Measurements from ENCODE around the gene CCDC122. TPM values are rescaled to one million over a fixed set of nuclear protein-coding genes. Genes with fewer than 3 reads are reported as not detected.
A peak's percentile ranks its signal among the peaks of the same experiment; 100 is the strongest.

The CCDC122 gene
- total and polyA plus RNA-seq, 2 of the 8 experiments (the other 6 are each of a cell fraction or from before 2014, with no cell fraction given): 2.9 to 5.8 TPM

DNA sequence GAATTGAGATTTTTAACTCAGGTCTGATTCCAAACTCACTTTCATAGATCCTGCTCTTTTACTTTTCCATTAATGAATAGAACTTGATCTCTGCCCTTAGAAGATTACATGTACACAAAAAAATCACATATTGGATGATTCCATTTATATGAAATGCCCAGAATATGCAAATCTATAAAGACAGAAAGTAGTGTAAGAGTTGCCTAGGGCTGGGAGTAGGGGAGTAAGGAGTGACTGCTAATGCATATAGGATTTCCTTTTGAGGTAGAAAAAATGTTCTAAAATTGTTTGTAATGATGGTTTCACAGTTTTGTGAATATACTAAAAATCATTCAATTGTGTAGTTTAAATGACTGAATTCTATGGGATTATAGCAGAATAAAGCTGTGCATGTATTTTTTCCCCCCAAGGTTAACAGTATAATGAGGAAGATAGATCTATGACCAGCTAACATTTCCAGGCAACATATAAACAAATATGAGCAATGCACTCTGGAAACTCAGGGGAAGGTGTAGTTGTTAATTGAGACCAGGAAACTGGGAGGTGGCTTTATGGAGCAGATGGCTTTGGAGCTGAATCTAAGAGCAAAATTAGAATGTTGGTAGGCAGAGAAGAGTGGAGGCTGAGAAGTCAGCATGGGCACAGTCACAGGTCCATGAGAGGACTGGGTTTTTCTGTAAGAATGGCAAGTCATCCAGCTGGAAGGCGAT is 41.6 kb upstream of the CCDC122 start:
- no peaks in the 10 kb centered on the region for H3K23me2 ChIP-seq (ENCODE audit: low read depth, low read length)
- no peak overlapping the region for H3K4me3 ChIP-seq (ENCODE audit: extremely low read depth in 1 of 4, insufficient read depth in 2 of 4, low read depth in 3 of 4, low read length in 4 of 4)
- H2AK5ac ChIP-seq (ENCODE audit: low read depth, low read length): no peak overlapping the region; the same call in 1 of the 2 replicates
- no peak overlapping the region for H3K14ac ChIP-seq (ENCODE audit: insufficient read length)
- H2BK20ac ChIP-seq (ENCODE audit: low read length): no peak overlapping the region
- FAIRE-seq (no peak), DNase-seq (ENCODE audit: low read depth in 1 of 2, low spot score in 2 of 2) (no peak)
- H3K56ac ChIP-seq (replicated peaks; ENCODE audit: insufficient read length, low read depth, low read length): no peak overlapping the region
- no peak overlapping the region for H3K23ac ChIP-seq (ENCODE audit: insufficient read length)
- H4K8ac ChIP-seq (ENCODE audit: extremely low read depth, insufficient read depth, low read length): no peak overlapping the region
- H3K27me3 ChIP-seq (replicated peaks in 1 of 4; ENCODE audit: control insufficient read depth in 3 of 4, extremely low read depth in 1 of 4, insufficient read depth in 3 of 4, low read length in 3 of 4): no peaks in the 10 kb centered on the region
- no peak overlapping the region for H3K27ac ChIP-seq (ENCODE audit: low read depth, low read length)
- H3K4ac ChIP-seq (replicated peaks; ENCODE audit: insufficient read length, low read depth, low read length): no peak overlapping the region
- no peaks in the 10 kb centered on the region for H3K79me2 ChIP-seq (ENCODE audit: control insufficient read depth in 1 of 2, insufficient read depth in 2 of 2, low read length in 2 of 2)
- H3K9ac ChIP-seq (replicated peaks in 1 of 4; ENCODE audit: extremely low read depth in 1 of 4, low read depth in 3 of 4, low read length in 3 of 4): no peak overlapping the region
- no peaks in the 10 kb centered on the region for H3K79me1 ChIP-seq (ENCODE audit: low read depth, low read length)
- H2BK120ac ChIP-seq (replicated peaks; ENCODE audit: low read depth, low read length): no peak overlapping the region
- ChIA-PET POLR2A (ENCODE audit: partially characterized antibody) (no interaction called here), CTCF (ENCODE audit: partially characterized antibody) (interaction anchor here (0.9 to 1.6 kb wide), 5 partner anchors 10 to 29 kb away, joined by 3 to 6 read pairs (median 3); no protein-coding TSS in a partner anchor)
- no peak overlapping the region for H4K91ac ChIP-seq (replicated peaks; ENCODE audit: insufficient read length, low read length)
- H2BK12ac ChIP-seq (ENCODE audit: low read depth, low read length): no peak overlapping the region
- WGBS, 2 experiments (ENCODE audit: extremely low coverage in 1 of 2, insufficient coverage in 1 of 2, insufficient read length in 1 of 2, insufficient replicate concordance in 2 of 2, low coverage in 1 of 2, low lambda C conversion rate in 2 of 2, missing lambda C conversion rate in 1 of 2): 92% methylated on average over 1 of the region's 1 CpG; no CpG with 5 or more reads in 1 of the 2 experiments
- TF ChIP-seq RXRA (IDR thresholded peaks at IDR 0.05; ENCODE audit: insufficient read depth, low read depth, low read length) (no peak), HDAC2 (IDR thresholded peaks at IDR 0.05; ENCODE audit: borderline replicate concordance in 1 of 2, low read depth in 2 of 2, low read length in 2 of 2) (no peak)
- TF ChIP-seq, protein P1, sequence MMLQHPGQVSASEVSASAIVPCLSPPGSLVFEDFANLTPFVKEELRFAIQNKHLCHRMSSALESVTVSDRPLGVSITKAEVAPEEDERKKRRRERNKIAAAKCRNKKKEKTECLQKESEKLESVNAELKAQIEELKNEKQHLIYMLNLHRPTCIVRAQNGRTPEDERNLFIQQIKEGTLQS (IDR thresholded peaks at IDR 0.05; ENCODE audit: insufficient read depth, low read depth, low read length): no peak
- H3K36me3 ChIP-seq (ENCODE audit: control insufficient read depth in 2 of 4, insufficient read depth in 4 of 4, low read length in 3 of 4): no peaks in the 10 kb centered on the region
- no peaks in the 10 kb centered on the region for H3K4me1 ChIP-seq (replicated peaks in 1 of 4; ENCODE audit: control insufficient read depth in 3 of 4, insufficient read depth in 4 of 4, low read length in 3 of 4)
- H2BK5ac ChIP-seq (ENCODE audit: low read depth, low read length): no peak overlapping the region
- H4K5ac ChIP-seq (ENCODE audit: insufficient read length, low read depth, low read length): no peak overlapping the region
- no peaks in the 10 kb centered on the region for H4K20me1 ChIP-seq (replicated peaks in 1 of 2; ENCODE audit: control insufficient read depth in 1 of 2, insufficient read depth in 2 of 2, low read length in 2 of 2)
- 0 out of 2 replicates have a peak overlapping the region, but pooled peaks have one; percentile 60 for H2AFZ ChIP-seq (ENCODE audit: low read length)
- no peaks in the 10 kb centered on the region for H3K9me3 ChIP-seq (ENCODE audit: insufficient read depth in 2 of 2, low read depth in 1 of 2, low read length in 1 of 2)
- no peak overlapping the region for H3K4me2 ChIP-seq (ENCODE audit: insufficient read depth in 1 of 2, low read depth in 2 of 2, low read length in 2 of 2)
- H3K18ac ChIP-seq (ENCODE audit: extremely low read depth, low read length): no peak overlapping the region
- no peak overlapping the region for H2BK15ac ChIP-seq (ENCODE audit: low read length)
